SK-N-MC (cell line): ENCODE results near the gene MRPL20.

Source experiments
- EZH2 ChIP-seq: fragments of 200-600 bp; sonication (generic); IDR thresholded peaks from one replicate; pipeline ENCODE4 v1.6.1; 2017; ENCODE audit warnings: antibody characterized with exemption
- FOXP2 ChIP-seq: optimal IDR thresholded peaks from 2 replicates; pipeline ENCODE3; 2011; ENCODE audit warnings: mild to moderate bottlenecking, moderate library complexity; ENCODE audit not compliant: insufficient read depth; ENCODE audit errors: extremely low read length, control extremely low read depth

- no peak for TF ChIP-seq FOXP2
- no peak for TF ChIP-seq EZH2
Observed at GRCh38 chr1:1359664-1360468, 47.2 kb downstream of the MRPL20 start.
